Nucleus accumbens (tissue), 56 donors: ENCODE results near the gene GMFB.
"Not testable (repeated sequence)": the region's sequence is repeated elsewhere in the genome, so short reads cannot be mapped to it uniquely, and the experiment has no call there.

Experiments
- DNase-seq, 56 donors: peaks; one replicate each; lab custom pipeline; 2025; lab: John Stamatoyannopoulos, UW

Gene GMFB

GRCh38 chr14:54462048-54462447 lies 26.7 kb downstream of the GMFB start:
- no peak for DNase-seq

GRCh38 chr14:54459106-54459505 lies 29.7 kb downstream of the GMFB start:
- no peak for DNase-seq

- not testable (repeated sequence) for DNase-seq
Measured at GRCh38 chr14:54458536-54458935, 30.2 kb downstream of the GMFB start.

- DNase-seq, result no peak
Measured at GRCh38 chr14:54457609-54457996, 31.2 kb downstream of the GMFB start.

GRCh38 chr14:54456820-54457608 lies 31.8 kb downstream of the GMFB start:
- not testable (repeated sequence) for DNase-seq

DNA sequence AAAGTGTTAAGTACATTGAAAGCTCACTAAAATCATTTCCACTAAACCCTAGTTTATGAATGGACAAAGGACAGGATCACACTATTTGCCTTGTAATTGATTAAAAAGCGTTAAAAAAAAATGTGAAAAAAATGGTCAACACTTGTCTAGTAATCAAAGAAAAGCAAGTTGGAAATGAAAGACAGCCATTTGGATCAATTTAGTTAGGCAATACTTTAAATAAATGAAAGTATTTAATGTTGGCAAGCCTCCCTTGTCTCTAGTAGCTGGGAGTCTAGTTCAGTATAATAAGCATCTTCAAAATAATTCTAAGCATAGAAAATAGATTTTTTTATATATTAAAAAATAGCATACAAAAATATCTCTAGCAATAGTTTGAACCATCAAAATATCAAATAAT lies 33.4 kb downstream of the GMFB start:
- DNase-seq, result no peak

GRCh38 chr14:54453990-54454389 lies 34.8 kb downstream of the GMFB start:
- DNase-seq, result not testable (repeated sequence)

DNA sequence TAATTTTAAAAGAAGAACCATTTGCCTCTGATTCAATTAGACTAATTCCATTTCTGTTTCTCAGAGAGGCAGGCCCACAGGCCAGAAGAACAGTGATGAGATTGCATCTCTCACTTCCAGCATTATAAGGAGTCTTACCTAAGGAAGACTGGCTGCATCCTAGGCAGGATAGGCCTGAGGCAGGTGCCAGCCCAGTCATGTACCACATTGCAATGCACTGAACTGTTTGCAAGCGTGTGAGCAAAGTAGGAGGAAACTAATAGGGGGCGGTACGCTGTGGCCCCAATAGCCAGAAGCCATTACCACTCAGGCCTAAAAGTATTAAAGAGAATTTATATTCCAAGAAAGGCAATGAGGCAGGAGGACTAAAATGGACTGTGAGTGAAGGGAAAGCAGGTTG lies 35.5 kb downstream of the GMFB start:
- DNase-seq, result no peak

DNA sequence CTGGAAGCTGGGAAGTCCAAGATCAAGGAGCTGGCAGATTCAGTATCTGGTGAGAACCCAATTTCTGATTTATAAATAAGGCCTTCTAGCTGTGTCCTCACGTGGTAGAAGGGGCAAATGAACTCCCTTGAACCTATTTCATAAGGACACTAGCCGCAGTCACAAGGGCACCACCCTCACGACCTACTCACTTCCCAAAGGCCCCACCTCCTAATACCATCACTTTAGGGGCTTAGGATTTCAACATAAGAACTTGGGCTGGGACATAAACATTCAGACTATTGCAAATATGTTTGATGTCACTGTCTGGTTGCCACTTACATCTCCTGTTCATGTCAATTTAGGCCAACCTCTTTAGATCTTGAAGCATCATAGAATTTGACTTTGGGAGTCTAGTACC lies 36.8 kb downstream of the GMFB start:
- DNase-seq, result no peak

GRCh38 chr14:54451121-54451601 lies 37.6 kb downstream of the GMFB start:
- DNase-seq, result no peak

- DNase-seq, result no peak
Measured at GRCh38 chr14:54450535-54450934, 38.2 kb downstream of the GMFB start.

GRCh38 chr14:54447231-54447692 lies 41.5 kb downstream of the GMFB start:
- no peak for DNase-seq

DNA sequence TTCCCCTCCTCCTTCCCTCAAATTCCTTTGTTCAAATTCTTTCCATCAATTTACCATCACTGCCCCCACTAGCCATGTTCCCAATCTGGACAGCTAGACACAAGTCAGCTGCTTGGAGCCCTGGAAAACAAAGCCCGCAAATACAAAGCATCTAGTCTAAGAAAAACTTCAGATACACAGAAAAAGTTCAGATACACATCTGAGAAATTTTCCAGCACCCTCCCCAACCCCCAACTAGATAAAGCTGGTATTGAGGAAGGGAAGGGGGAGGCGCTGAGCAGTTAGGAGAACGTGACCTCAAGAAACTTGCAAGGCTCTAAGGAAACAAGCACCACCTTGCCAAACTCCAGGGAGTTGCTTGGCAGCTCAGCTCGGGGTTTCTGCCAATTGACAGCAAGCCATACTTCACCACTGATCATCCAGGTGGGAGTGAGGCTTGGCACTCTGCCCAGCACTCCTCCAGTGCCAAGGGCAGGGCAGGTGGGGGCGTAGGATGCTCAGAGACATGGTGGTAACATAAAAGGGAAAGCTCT lies 42.6 kb downstream of the GMFB start:
- DNase-seq, result peak in 37 of 56 donors; percentile 2 to 82 (median 36)

GRCh38 chr14:54444681-54445080 lies 44.1 kb downstream of the GMFB start:
- no peak for DNase-seq

DNA sequence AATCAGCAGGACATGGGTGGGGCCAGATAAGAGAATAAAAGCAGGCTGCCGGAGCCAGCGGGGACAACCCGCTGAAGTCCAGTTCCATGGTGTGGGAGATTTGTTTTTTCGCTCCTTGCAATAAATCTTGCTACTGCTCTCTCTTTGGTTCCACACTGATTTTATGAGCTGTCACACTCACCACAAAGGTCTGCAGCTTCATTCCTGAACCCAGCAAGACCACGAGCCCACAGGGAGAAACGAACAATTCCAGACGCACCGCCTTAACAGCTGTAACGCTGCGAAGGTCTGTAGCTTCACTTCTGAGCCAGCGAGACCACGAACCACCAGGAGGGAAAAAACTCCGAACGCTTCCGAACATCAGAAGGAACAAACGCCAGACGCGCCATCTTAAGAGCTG lies 44.8 kb downstream of the GMFB start:
- no peak for DNase-seq

GRCh38 chr14:54442961-54443360 lies 45.8 kb downstream of the GMFB start:
- DNase-seq, result not testable (repeated sequence)

DNA sequence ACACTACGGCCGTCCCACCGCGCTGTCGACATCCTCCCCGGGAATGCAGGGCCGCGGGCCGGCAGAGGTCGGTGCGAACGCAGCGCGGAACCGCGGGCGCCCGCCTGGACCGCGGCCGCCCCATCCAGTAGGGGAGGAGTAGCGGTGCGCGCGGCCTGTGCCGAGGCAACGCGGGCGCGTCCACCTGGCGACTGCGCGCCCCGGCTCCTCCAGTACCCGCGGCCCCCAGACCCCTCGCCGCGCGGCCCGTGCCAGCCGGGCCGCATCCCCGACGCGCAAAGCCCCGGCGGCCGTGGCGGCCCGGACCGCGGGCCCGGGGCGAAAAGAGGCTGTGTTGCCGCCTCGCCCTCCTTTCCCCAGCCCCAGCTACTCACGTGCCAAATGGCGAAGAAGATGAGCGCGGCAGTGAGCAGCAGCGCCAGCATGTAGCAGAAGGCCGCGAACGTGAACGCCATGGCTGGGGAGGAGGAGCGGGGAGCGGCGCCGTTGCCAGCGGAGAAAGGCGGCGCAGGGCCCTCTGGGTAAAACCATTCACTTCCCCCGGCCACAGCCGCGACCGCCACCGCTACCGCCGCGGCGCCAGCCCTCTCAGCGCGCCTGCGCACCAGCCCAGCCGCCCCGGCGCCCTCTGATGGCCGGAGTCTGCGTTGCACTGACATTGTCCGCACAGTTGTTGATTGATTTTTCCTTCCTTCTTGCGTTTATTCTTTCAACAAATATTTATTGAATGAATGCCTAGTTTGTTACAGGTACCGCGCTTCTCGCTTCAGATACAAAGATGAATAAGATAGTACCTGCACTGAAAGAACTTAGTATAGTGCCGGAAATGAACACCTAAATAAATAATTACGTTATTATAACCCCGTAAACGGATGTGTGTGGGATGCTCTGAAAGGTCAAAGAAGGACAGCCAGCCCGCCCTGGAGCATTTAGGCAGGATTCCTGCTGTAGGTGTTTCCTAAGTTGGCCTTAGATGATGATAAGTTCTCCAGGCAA lies 47.6 kb downstream of the GMFB start, which contains the start of gene CNIH1:
Gene CNIH1 (minus strand): TSS at position 502 of the 996 bp plus-strand sequence. CDS start 47 bp downstream, at position 455.
- DNase-seq, result peak in 55 of 56 donors; percentile 26 to 93 (median 86)

DNA sequence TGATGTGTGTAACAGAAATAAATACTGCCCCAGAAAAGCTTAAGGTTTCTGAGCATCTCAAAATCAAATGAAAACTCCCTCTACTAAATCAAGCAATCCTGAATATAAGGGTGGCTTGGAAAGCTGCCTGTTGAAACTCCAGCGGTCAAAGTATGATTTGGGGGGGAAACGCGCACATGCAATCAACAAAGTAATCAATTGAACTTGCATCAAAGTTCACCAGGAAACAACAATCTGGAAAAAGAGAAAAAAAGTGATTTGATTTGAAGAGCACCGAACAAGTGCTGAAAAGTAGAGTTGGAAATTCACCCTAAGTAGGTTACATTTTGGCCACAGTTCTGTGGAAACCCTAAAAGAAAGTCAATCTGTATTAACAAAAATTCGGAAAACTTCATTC lies 48.3 kb downstream of the GMFB start:
- DNase-seq, result no peak

DNA sequence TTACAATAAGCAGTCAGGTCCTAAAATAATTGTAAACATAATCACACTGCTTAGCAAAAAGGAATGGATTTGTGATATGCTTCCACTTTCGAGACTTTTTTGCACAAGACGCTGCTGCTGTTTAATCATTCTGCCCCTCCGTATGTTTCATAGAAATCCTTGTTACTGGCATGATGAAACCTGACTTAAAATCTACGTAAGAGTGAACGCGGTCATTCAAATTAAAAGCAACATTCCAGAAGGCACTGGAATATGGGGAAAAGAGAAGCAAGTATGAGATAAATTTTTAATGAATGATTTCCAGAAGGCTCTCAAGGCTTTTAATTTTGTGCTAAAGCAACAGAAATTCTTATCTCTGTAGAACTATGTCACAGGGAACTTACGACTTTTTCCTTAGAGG lies 48.7 kb downstream of the GMFB start:
- DNase-seq, result no peak

DNA sequence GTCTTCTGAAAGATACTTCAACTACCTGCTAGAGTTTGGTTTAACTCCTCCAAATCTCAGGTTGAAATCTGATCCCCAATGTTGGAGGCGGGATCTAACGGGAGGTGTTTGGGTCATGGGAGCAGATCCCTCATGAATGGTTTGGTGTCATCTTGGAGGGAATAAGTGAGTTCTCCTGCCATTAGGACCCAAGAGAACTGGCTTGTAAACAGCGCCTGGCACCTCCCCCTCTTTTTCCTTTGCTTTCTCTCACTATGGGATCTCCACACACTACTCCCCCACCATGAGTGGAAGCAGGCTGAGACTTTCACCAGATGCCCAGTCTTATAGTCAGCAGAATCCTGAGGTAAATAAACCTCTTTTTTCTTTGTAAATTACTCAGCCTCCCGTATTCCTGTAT lies 50.1 kb downstream of the GMFB start:
- DNase-seq, result no peak

- not testable (repeated sequence) for DNase-seq
Measured at GRCh38 chr14:54437954-54438353, 50.8 kb downstream of the GMFB start.
